ENCODE data around the gene MRPL33.
"Not testable (repeated sequence)": the region's sequence is repeated elsewhere in the genome, so short reads cannot be mapped to it uniquely, and the experiment has no call there.

The MRPL33 gene

DNA sequence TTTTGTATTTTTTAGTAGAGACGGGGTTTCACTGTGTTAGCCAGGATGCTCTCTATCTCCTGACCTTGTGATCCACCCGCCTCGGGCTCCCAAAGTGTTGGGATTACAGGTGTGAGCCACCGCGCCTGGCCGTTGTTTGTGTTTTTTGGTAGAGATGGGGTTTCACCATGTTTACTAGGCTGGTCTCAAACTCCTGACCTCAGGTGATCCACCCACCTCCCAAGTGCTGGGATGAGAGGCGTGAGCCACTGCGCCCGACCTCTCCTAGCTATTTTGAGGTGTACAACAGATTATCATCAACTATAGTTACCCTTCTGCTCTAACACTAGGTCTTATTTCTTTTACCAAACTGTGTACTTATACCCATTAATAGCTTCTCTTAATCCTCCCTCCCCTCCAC lies 28.9 kb upstream of the MRPL33 start:
- no peaks in the 10 kb centered on the region for H3K4me1 ChIP-seq (ENCODE audit: control insufficient read depth, insufficient read depth, low read length, poor library complexity, severe bottlenecking)
- H3K4me3 ChIP-seq (ENCODE audit: extremely low read depth, insufficient read depth, low read length, poor library complexity, severe bottlenecking): no peak overlapping the region
- WGBS, 2 experiments (ENCODE audit: insufficient coverage in 2 of 2): 100% methylated on average over 3 to 4 of the region's 9 CpGs
- no peaks in the 10 kb centered on the region for H3K36me3 ChIP-seq (ENCODE audit: control insufficient read depth, insufficient read depth, low read length)
- H3K9me3 ChIP-seq (ENCODE audit: control insufficient read depth, low read length): no peaks in the 10 kb centered on the region
- H3K27ac ChIP-seq (ENCODE audit: low read depth, low read length, severe bottlenecking): no peak overlapping the region

GRCh38 chr2:27745494-27745893 lies 26.0 kb upstream of the MRPL33 start:
- not testable (repeated sequence) for H3K27ac ChIP-seq (ENCODE audit: low read depth, low read length, severe bottlenecking); H3K9me3 ChIP-seq (ENCODE audit: control insufficient read depth, low read length); H3K4me3 ChIP-seq (ENCODE audit: extremely low read depth, insufficient read depth, low read length, poor library complexity, severe bottlenecking); H3K36me3 ChIP-seq (ENCODE audit: control insufficient read depth, insufficient read depth, low read length); H3K4me1 ChIP-seq (ENCODE audit: control insufficient read depth, insufficient read depth, low read length, poor library complexity, severe bottlenecking)

DNA sequence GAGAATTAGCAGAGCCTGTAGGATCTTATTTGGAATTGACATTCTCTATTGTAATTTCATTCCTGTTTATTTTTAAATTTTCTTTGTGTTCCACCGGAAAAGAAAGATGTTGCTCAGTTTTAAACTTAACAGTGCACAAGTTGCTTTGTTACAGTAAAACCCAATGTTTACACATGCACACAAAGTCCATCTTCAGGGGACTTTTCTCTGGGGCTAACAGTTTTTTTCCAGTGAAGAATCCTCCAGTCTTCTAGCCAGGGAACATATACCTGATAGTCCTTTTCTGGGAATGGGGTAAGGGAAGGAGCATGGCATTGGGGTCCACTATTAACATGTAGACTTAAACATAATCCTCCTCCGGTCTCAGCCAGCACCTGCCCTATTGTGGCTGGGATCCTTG lies 25.2 kb upstream of the MRPL33 start:
- WGBS, 2 experiments (ENCODE audit: insufficient coverage in 2 of 2): 100% methylated on average over 2 of the region's 2 CpGs; no CpG with 5 or more reads in 1 of the 2 experiments
- no peak overlapping the region for H3K4me3 ChIP-seq (ENCODE audit: extremely low read depth, insufficient read depth, low read length, poor library complexity, severe bottlenecking)
- H3K27ac ChIP-seq (ENCODE audit: low read depth, low read length, severe bottlenecking): no peak overlapping the region
- H3K9me3 ChIP-seq (ENCODE audit: control insufficient read depth, low read length): peaks cover 6% of the 10 kb centered on the region
- H3K36me3 ChIP-seq (ENCODE audit: control insufficient read depth, insufficient read depth, low read length): no peaks in the 10 kb centered on the region
- H3K4me1 ChIP-seq (ENCODE audit: control insufficient read depth, insufficient read depth, low read length, poor library complexity, severe bottlenecking): no peaks in the 10 kb centered on the region

- Histone ChIP-seq H3K36me3 (ENCODE audit: control insufficient read depth, insufficient read depth, low read length) (no peaks in the 10 kb centered on the region), H3K9me3 (ENCODE audit: control insufficient read depth, low read length) (peaks cover 6% of the 10 kb centered on the region), H3K27ac (ENCODE audit: low read depth, low read length, severe bottlenecking) (no peak overlapping the region), H3K4me1 (ENCODE audit: control insufficient read depth, insufficient read depth, low read length, poor library complexity, severe bottlenecking) (peaks cover 9% of the 10 kb centered on the region), H3K4me3 (ENCODE audit: extremely low read depth, insufficient read depth, low read length, poor library complexity, severe bottlenecking) (no peak overlapping the region)
- 89 to 97% methylated on average over 3 to 4 of the region's 6 CpGs for WGBS, 2 experiments (ENCODE audit: insufficient coverage in 2 of 2)
These were observed 23.6 kb upstream of the MRPL33 start for GRCh38 chr2:27747827-27748352.

DNA sequence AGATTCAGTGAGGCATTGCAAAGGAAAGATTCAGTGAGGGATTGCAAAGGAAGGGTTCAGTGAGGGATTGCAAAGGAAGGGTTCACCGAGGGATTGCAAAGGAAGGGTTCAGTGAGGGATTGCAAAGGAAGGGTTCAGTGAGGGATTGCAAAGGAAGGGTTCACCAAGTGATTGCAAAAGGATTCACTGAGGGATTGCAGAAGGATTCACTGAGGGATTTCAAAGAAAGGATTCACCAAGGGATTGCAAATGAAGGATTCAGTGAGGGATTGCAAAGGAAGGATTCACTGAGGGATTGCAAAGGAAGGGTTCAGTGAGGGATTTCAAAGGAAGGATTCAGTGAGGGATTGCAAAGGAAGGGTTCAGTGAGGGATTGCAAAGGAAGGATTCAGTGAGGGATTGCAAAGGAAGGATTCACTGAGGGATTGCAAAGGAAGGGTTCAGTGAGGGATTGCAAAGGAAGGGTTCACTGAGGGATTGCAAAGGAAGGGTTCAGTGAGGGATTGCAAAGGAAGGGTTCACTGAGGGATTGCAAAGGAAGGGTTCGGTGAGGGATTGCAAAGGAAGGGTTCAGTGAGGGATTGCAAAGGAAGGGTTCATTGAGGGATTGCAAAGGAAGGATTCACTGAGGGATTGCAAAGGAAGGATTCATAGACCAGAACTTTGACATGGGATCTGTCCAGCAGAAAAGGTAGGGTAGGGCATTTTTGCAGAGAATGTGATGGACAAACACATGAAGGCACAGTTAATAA lies 22.5 kb upstream of the MRPL33 start:
- H3K9me3 ChIP-seq (ENCODE audit: control insufficient read depth, low read length); H3K36me3 ChIP-seq (ENCODE audit: control insufficient read depth, insufficient read depth, low read length); H3K4me3 ChIP-seq (ENCODE audit: extremely low read depth, insufficient read depth, low read length, poor library complexity, severe bottlenecking); H3K27ac ChIP-seq (ENCODE audit: low read depth, low read length, severe bottlenecking); H3K4me1 ChIP-seq (ENCODE audit: control insufficient read depth, insufficient read depth, low read length, poor library complexity, severe bottlenecking): not testable (repeated sequence)
- 92 to 94% methylated on average over 2 of the region's 2 CpGs for WGBS, 2 experiments (ENCODE audit: insufficient coverage in 2 of 2)

- Histone ChIP-seq H3K36me3 (ENCODE audit: control insufficient read depth, insufficient read depth, low read length) (no peaks in the 10 kb centered on the region), H3K4me3 (ENCODE audit: extremely low read depth, insufficient read depth, low read length, poor library complexity, severe bottlenecking) (no peak overlapping the region), H3K27ac (ENCODE audit: low read depth, low read length, severe bottlenecking) (no peak overlapping the region), H3K4me1 (ENCODE audit: control insufficient read depth, insufficient read depth, low read length, poor library complexity, severe bottlenecking) (peaks cover 9% of the 10 kb centered on the region), H3K9me3 (ENCODE audit: control insufficient read depth, low read length) (peaks cover 6% of the 10 kb centered on the region)
- 90 to 92% methylated on average over 4 of the region's 6 CpGs for WGBS, 2 experiments (ENCODE audit: insufficient coverage in 2 of 2)
These were observed 20.1 kb upstream of the MRPL33 start for GRCh38 chr2:27751377-27751776.

GRCh38 chr2:27752551-27753237 lies 18.8 kb upstream of the MRPL33 start:
- Histone ChIP-seq H3K9me3 (ENCODE audit: control insufficient read depth, low read length) (peaks cover 6% of the 10 kb centered on the region), H3K27ac (ENCODE audit: low read depth, low read length, severe bottlenecking) (peak overlapping the region; percentile 65), H3K36me3 (ENCODE audit: control insufficient read depth, insufficient read depth, low read length) (no peaks in the 10 kb centered on the region), H3K4me1 (ENCODE audit: control insufficient read depth, insufficient read depth, low read length, poor library complexity, severe bottlenecking) (peaks cover 9% of the 10 kb centered on the region), H3K4me3 (ENCODE audit: extremely low read depth, insufficient read depth, low read length, poor library complexity, severe bottlenecking) (peak overlapping the region; percentile 31)
- 23 to 25% methylated on average over 10 to 11 of the region's 16 CpGs for WGBS, 2 experiments (ENCODE audit: insufficient coverage in 2 of 2)

DNA sequence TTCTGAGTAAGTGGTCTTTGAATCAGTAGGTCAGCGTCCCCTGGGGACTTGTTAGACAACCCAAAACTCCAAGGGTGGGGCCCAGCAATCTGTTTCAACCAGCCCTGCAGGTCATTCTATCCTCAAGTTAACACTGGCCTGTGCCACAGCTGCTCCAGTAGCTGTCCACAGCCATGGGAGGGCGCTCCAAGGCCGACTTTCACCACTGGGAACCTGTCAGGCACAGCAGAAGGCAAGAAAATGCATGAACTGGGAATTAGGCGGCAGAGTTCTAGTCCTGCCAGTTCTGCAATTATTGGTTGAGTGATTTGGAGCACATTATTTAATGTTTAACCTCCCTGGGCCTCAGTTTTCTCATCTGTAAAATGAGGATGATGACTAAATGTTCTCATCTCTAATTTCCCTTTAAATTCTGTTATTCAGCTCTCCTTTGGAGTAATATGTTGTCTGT lies 17.4 kb upstream of the MRPL33 start:
- Histone ChIP-seq H3K4me1 (ENCODE audit: control insufficient read depth, insufficient read depth, low read length, poor library complexity, severe bottlenecking) (peaks cover 9% of the 10 kb centered on the region), H3K4me3 (ENCODE audit: extremely low read depth, insufficient read depth, low read length, poor library complexity, severe bottlenecking) (no peak overlapping the region)

DNA sequence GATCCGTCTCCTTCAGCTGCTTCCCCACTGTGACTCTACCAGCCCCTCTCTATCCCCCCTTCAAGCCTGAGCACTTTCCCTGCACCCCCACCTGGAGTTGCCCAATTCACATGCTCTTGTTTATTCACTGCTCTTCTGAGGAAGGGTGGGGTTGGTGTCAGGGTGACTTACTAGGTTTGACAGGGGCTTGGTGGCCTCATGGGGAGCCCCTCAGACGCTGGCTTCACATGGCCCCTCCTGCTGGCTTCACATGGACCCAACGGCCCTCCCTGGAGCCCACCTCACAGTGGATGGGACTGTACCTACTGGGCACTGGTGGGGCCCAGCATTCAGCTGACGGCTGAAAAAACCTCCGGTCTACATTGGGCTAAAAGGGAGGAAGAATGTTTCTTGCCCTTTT lies 16.7 kb upstream of the MRPL33 start:
- Histone ChIP-seq H3K4me3 (ENCODE audit: extremely low read depth, insufficient read depth, low read length, poor library complexity, severe bottlenecking) (no peak overlapping the region), H3K4me1 (ENCODE audit: control insufficient read depth, insufficient read depth, low read length, poor library complexity, severe bottlenecking) (peaks cover 9% of the 10 kb centered on the region), H3K9me3 (ENCODE audit: control insufficient read depth, low read length) (no peaks in the 10 kb centered on the region), H3K36me3 (ENCODE audit: control insufficient read depth, insufficient read depth, low read length) (no peaks in the 10 kb centered on the region), H3K27ac (ENCODE audit: low read depth, low read length, severe bottlenecking) (no peak overlapping the region)
- 80 to 93% methylated on average over 3 to 5 of the region's 5 CpGs for WGBS, 2 experiments (ENCODE audit: insufficient coverage in 2 of 2)

More for the DNA sequence above, 17.4 kb upstream of the MRPL33 start:
- no peaks in the 10 kb centered on the region for H3K36me3 ChIP-seq (ENCODE audit: control insufficient read depth, insufficient read depth, low read length)
- H3K27ac ChIP-seq (ENCODE audit: low read depth, low read length, severe bottlenecking): no peak overlapping the region
- WGBS, 2 experiments (ENCODE audit: insufficient coverage in 2 of 2): 11 to 24% methylated on average over 3 of the region's 4 CpGs
- H3K9me3 ChIP-seq (ENCODE audit: control insufficient read depth, low read length): peaks cover 6% of the 10 kb centered on the region

GRCh38 chr2:27756091-27756490 lies 15.4 kb upstream of the MRPL33 start:
- WGBS, 2 experiments (ENCODE audit: insufficient coverage in 2 of 2): 90% methylated on average over 3 of the region's 3 CpGs
- no peak overlapping the region for H3K27ac ChIP-seq (ENCODE audit: low read depth, low read length, severe bottlenecking)
- H3K4me1 ChIP-seq (ENCODE audit: control insufficient read depth, insufficient read depth, low read length, poor library complexity, severe bottlenecking): peaks cover 9% of the 10 kb centered on the region

More at GRCh38 chr2:27756091-27756490, 15.4 kb upstream of the MRPL33 start:
- no peak overlapping the region for H3K4me3 ChIP-seq (ENCODE audit: extremely low read depth, insufficient read depth, low read length, poor library complexity, severe bottlenecking)
- H3K36me3 ChIP-seq (ENCODE audit: control insufficient read depth, insufficient read depth, low read length): no peaks in the 10 kb centered on the region
- no peaks in the 10 kb centered on the region for H3K9me3 ChIP-seq (ENCODE audit: control insufficient read depth, low read length)

Measured in mesodermal cell (in vitro differentiated cells).